GM15510 (cell line): Measurements from ENCODE around the gene RELN.

Experiments used
- POLR2A ChIP-seq: IDR thresholded peaks from 3 replicates; pipeline ENCODE4 v1.6.1; 2011; ENCODE audit warnings: borderline replicate concordance; ENCODE audit not compliant: insufficient read length; ENCODE audit errors: extremely low read depth

Gene RELN

GRCh38 chr7:103862302-103863035 lies 127.0 kb downstream of the RELN start:
- TF ChIP-seq POLR2A = no peak

DNA sequence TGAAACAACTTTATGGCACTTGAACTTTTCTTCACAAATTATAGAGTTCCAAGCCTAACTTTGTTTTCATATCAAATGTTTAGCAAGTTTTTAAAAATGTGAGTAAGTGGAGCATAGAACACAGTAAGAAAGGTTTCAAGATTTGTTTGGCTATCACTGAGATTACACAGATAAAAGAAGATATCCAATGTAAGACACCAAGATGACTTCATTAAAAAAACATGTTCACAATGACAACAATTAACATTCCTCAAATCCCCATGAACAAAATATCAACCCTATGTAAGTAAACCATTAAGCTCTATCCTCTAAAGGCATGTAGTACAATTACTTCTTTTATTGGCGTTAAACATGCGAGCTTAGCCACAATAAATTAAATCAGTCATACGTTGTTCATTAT lies 129.7 kb downstream of the RELN start:
- no peak for TF ChIP-seq POLR2A

- no peak for TF ChIP-seq POLR2A
These were observed 132.0 kb downstream of the RELN start for GRCh38 chr7:103857435-103857834.

GRCh38 chr7:103856929-103857328 lies 132.5 kb downstream of the RELN start:
- no peak for TF ChIP-seq POLR2A

DNA sequence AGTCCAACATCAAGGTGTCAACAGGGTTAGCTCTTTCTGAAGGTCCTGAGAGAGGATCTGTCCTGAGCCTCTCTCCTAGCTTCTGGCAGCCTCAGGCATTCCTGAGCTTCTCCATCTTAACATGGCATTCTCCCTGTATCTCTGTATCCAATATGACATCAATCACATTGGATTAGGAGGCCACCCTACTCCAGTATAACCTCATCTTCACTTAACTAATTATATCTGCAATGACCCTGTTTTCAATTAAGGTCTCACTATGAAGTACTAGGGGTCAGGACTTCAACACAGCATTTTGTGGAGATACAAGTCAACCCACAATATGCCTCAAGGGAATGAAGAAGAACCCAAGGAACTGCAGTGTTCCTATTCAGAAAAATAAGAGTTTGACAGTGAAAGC lies 133.8 kb downstream of the RELN start:
- no peak for TF ChIP-seq POLR2A

- no peak for TF ChIP-seq POLR2A
These were observed 134.8 kb downstream of the RELN start for GRCh38 chr7:103854611-103855010.

DNA sequence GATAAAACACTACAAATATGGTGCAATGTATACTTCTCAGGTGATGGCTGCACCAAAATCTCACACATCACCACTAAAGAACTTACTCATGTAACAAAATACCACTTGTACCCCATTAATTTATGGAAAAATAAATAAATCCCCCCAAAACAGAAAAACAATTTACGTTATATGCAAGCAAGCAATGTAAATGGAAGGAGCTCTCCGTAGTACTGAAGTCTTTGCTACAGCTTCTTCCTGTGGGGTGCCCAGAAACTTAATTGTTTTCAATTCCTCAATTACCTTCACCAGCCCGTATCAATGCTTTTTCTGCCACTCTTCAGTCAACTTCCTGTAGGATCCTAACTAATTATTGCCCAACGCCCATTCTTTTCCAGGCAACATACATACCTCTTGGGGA lies 138.1 kb downstream of the RELN start:
- no peak for TF ChIP-seq POLR2A

DNA sequence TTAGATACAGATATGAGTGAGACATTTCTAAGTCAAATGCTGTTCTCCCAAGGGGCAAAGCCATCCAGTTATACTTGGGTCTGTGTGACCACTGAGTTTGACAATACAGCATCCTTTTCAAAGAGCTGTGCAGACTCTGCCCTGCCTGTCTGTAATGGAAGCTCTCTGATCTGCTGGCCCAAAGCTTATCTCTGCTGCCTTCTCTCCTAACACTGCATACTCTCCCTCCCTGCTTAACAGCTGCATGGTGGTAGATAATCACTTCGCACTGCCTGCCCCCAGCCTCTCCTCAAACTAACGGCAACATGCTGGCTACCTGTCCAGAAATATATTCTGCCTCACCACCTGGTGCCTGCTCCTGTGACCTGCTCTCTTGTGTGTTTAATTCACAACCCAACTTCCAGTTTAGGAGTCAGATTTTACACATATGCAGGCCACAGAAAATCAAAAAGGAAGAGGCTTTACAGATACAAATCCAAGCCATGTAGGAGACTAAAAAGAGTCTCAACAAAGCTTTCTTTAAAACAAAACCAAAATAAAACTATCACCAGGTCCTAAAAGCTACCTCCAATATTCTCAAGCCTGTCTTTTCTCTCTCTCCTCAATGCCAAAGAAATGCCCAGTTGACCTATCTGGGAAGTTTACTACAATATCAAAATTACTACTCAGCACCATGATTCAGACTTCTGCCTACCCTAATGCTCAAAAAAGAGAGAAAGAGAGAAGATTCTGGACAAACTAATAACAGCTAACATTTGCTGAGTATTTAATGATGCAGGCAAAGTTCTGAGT lies 145.6 kb downstream of the RELN start:
- TF ChIP-seq POLR2A = no peak

DNA sequence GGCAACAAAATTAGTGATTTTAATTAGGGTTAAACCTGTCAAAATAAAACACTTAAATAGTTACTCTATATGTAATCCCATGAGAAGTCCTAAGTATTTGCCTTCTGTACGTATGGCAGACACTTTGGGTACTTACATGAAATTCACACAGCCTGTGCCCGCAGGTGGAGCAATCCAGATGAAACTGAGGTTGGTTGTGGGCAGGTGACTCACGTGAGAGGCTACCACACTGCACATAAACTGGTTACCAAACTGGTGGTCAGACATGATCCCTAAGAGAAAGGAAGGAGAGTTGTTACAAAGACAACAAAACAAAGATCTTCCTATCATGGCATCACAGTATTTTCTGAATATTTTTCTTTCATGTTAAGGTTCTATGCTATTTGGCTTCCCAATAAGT lies 156.1 kb downstream of the RELN start:
- TF ChIP-seq POLR2A = no peak

DNA sequence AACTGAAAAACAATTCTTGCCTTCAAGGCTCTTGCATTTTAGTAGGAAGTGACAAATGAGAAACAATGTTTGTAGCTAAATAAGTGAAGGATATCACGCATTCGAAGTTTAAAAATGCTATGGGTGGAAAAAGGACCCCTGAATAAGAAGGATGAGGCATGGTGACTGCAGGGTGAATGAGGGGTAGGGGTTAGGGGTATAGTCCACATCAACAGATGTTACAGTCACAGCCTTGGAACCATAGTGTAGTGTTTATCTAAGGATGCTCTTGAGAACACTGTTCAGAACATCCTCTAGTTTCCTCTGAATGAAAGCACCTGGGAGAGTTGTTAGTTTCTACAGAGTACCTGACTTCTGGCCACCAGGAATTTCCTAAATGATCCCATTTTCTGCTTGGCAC lies 157.0 kb downstream of the RELN start:
- no peak for TF ChIP-seq POLR2A

GRCh38 chr7:103824251-103824650 lies 165.2 kb downstream of the RELN start:
- no peak for TF ChIP-seq POLR2A

- no peak for TF ChIP-seq POLR2A
These were observed 166.4 kb downstream of the RELN start for GRCh38 chr7:103823084-103823483.

GRCh38 chr7:103821092-103821491 lies 168.4 kb downstream of the RELN start:
- no peak for TF ChIP-seq POLR2A

GRCh38 chr7:103813970-103814369 lies 175.5 kb downstream of the RELN start:
- TF ChIP-seq POLR2A = no peak

DNA sequence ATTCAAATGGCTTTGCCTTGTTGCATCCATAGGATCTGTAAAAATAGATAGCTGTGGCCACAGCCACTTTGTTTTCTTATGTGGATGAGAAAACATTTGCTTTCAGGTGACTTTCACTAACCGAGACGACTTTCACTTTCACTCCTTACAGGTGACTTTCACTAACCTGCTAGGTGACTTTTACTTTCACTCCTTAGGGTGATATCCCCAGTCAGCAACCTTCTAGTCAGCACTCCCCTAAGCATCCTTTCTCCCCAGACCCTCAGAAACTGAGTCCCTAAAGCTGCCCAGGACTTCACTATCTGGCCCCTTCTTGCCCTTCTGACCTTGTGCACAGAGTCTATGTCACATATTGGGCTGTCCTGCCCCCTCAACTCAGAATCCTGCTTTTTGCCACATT lies 177.5 kb downstream of the RELN start:
- no peak for TF ChIP-seq POLR2A

DNA sequence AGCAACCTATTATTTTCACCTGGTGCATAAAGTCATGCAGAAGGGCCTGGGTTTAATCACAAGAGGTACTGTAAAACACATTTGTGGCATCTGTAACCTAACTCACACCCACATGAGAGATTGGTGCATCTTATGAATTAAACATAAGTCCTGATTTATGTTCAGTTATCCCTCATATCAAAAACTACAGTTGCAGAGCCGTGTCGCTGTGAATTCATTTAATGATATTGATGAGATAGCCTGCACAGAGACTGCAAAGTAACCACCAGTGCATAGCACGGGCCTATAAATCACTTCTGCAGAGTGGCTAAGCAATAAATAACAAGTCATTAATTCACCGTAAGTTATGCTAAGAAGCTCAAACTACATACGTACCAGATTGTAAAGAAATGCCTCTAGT lies 178.2 kb downstream of the RELN start:
- no peak for TF ChIP-seq POLR2A
